ENCODE data around the gene FAM163B. TPM values are rescaled to one million over a fixed set of nuclear protein-coding genes. Genes with fewer than 3 reads are reported as not detected.

Gene FAM163B
- total RNA-seq, 1 experiment from 2014 or later = not detected

GRCh38 chr9:133534346-133535291 lies 74.6 kb downstream of the FAM163B start, which contains the start of gene ADAMTSL2:
TSS of gene ADAMTSL2 (plus strand) at chr9:133534704. CDS start at chr9:133536713, 2,009 bp downstream.
- no peaks in the 10 kb centered on the region for H3K9me3 Mint-ChIP-seq (ENCODE audit: low read depth, unreplicated experiment)
- TF ChIP-seq CTCF (IDR thresholded peaks at IDR 0.05; ENCODE audit: unreplicated experiment) = no peak
- DNase-seq = no peak
- H3K27me3 Mint-ChIP-seq (ENCODE audit: unreplicated experiment) = peaks cover 46% of the 10 kb centered on the region
- BruUV-seq (replicated peaks) = no TSS peak
- no peaks in the 10 kb centered on the region for H3K36me3 Mint-ChIP-seq (ENCODE audit: insufficient read depth, unreplicated experiment)
- no peak within 1 kb of the TSS for H3K4me3 Mint-ChIP-seq (ENCODE audit: low read depth, unreplicated experiment)
- H3K27ac Mint-ChIP-seq (ENCODE audit: unreplicated experiment) = no peak within 1 kb of the TSS
- intact Hi-C loops (cut with micrococcal nuclease; ENCODE audit: unreplicated experiment) = loop anchor here (5.0 kb wide), 1 partner anchor 193 kb away; no protein-coding TSS in a partner anchor
- CTCF ChIA-PET = no interaction called here
- no peaks in the 10 kb centered on the region for H3K4me1 Mint-ChIP-seq (ENCODE audit: low read depth, unreplicated experiment)

- H3K36me3 Mint-ChIP-seq (ENCODE audit: insufficient read depth, unreplicated experiment) = no peaks in the 10 kb centered on the region
- H3K4me3 Mint-ChIP-seq (ENCODE audit: low read depth, unreplicated experiment) = no peak overlapping the region
- CTCF ChIA-PET = interaction anchor here (0.6 kb wide), 1 partner anchor 205 kb away, joined by 6 read pairs; the partner anchor contains the start of gene SARDH
- no peaks in the 10 kb centered on the region for H3K4me1 Mint-ChIP-seq (ENCODE audit: low read depth, unreplicated experiment)
- DNase-seq = no peak
- H3K27me3 Mint-ChIP-seq (ENCODE audit: unreplicated experiment) = peaks cover 46% of the 10 kb centered on the region
- H3K9me3 Mint-ChIP-seq (ENCODE audit: low read depth, unreplicated experiment) = no peaks in the 10 kb centered on the region
- TF ChIP-seq CTCF (IDR thresholded peaks at IDR 0.05; ENCODE audit: unreplicated experiment) = no peak
- intact Hi-C loops (cut with micrococcal nuclease; ENCODE audit: unreplicated experiment) = loop anchor here (5.0 kb wide), 1 partner anchor 193 kb away; no protein-coding TSS in a partner anchor
- no peak overlapping the region for H3K27ac Mint-ChIP-seq (ENCODE audit: unreplicated experiment)
- no TSS peak for BruUV-seq (replicated peaks)
Measured at GRCh38 chr9:133533857-133534256, 75.3 kb downstream of the FAM163B start.

- Mint-ChIP-seq H3K27me3 (ENCODE audit: unreplicated experiment) (peaks cover 52% of the 10 kb centered on the region), H3K4me1 (ENCODE audit: low read depth, unreplicated experiment) (no peaks in the 10 kb centered on the region), H3K27ac (ENCODE audit: unreplicated experiment) (no peak overlapping the region), H3K36me3 (ENCODE audit: insufficient read depth, unreplicated experiment) (no peaks in the 10 kb centered on the region), H3K9me3 (ENCODE audit: low read depth, unreplicated experiment) (no peaks in the 10 kb centered on the region), H3K4me3 (ENCODE audit: low read depth, unreplicated experiment) (no peak overlapping the region)
- intact Hi-C loops (cut with micrococcal nuclease; ENCODE audit: unreplicated experiment) = loop anchor here (5.0 kb wide), 1 partner anchor 194 kb away; no protein-coding TSS in a partner anchor
- DNase-seq = peak; percentile 81
- TF ChIP-seq CTCF (IDR thresholded peaks at IDR 0.05; ENCODE audit: unreplicated experiment) = peak; percentile 61
- CTCF ChIA-PET = interaction anchor here (1.1 kb wide), 1 partner anchor 33 kb away, joined by 3 read pairs; no protein-coding TSS in a partner anchor
- no TSS peak for BruUV-seq (replicated peaks)
Measured at GRCh38 chr9:133532937-133533668, 76.1 kb downstream of the FAM163B start.

GRCh38 chr9:133531293-133531692 lies 77.9 kb downstream of the FAM163B start:
- Mint-ChIP-seq H3K27me3 (ENCODE audit: unreplicated experiment) (peaks cover 68% of the 10 kb centered on the region), H3K9me3 (ENCODE audit: low read depth, unreplicated experiment) (no peaks in the 10 kb centered on the region), H3K4me3 (ENCODE audit: low read depth, unreplicated experiment) (no peak overlapping the region), H3K36me3 (ENCODE audit: insufficient read depth, unreplicated experiment) (no peaks in the 10 kb centered on the region), H3K4me1 (ENCODE audit: low read depth, unreplicated experiment) (no peaks in the 10 kb centered on the region), H3K27ac (ENCODE audit: unreplicated experiment) (no peak overlapping the region)
- TF ChIP-seq CTCF (IDR thresholded peaks at IDR 0.05; ENCODE audit: unreplicated experiment) = no peak
- CTCF ChIA-PET = no interaction called here
- no peak for DNase-seq
- BruUV-seq (replicated peaks) = no TSS peak
- intact Hi-C loops (cut with micrococcal nuclease; ENCODE audit: unreplicated experiment) = loop anchor here (5.0 kb wide), 1 partner anchor 196 kb away; no protein-coding TSS in a partner anchor

All from Calu3 (cell line).